Tibial nerve (tissue), 4 donors: ENCODE results near the gene AKT2. TPM values are rescaled to one million over a fixed set of nuclear protein-coding genes. Genes with fewer than 3 reads are reported as not detected.

Experiments
- DNase-seq, 2 donors: peaks; one replicate each; pipeline ENCODE4 v3.0.0-alpha.2; 2019; ENCODE audit warnings: low spot score in 2 of 2
- H3K27ac ChIP-seq, 4 donors: fragments of 200-600 bp; sonication (generic) in 3 of 4; one replicate each; pipeline ENCODE4 v1.5.1; 2017 to 2019; ENCODE audit warnings: mild to moderate bottlenecking in 1 of 4
- H3K27me3 ChIP-seq, 2 donors: fragments of 200-600 bp; sonication (generic) in 1 of 2; one replicate each; pipeline versions ENCODE4 v1.5.1 to v1.6.0; 2017 to 2019
- H3K36me3 ChIP-seq, 3 donors: fragments of 200-600 bp; sonication (generic); one replicate each; pipeline ENCODE4 v1.5.1; 2018 to 2019
- H3K4me1 ChIP-seq, 4 donors: fragments of 200-600 bp; sonication (generic) in 3 of 4; one replicate each; pipeline ENCODE4 v1.5.1; 2017 to 2019
- H3K4me3 ChIP-seq, 4 donors: fragments of 200-600 bp; sonication (generic) in 3 of 4; one replicate each; pipeline ENCODE4 v1.5.1; 2017 to 2019; ENCODE audit warnings: mild to moderate bottlenecking in 1 of 4, moderate library complexity in 1 of 4
- H3K9me3 ChIP-seq, 4 donors: fragments of 200-600 bp; sonication (generic) in 3 of 4; one replicate each; pipeline ENCODE4 v1.5.1; 2017 to 2019
- CTCF ChIP-seq, 5 experiments: fragments of 200-600 bp in 3 of 5; fragments of 450-650 bp in 2 of 5; sonication (generic) in 3 of 5; IDR thresholded peaks; one replicate each; pipeline ENCODE4 v1.5.1; 2016 to 2019; ENCODE audit warnings: antibody characterized with exemption in 5 of 5, mild to moderate bottlenecking in 3 of 5, moderate library complexity in 2 of 5
- EP300 ChIP-seq, 2 donors: sonication (generic); formaldehyde crosslinking; IDR thresholded peaks; one replicate each; pipeline ENCODE4 v1.6.1; 2017; ENCODE audit warnings: antibody characterized with exemption in 2 of 2, mild to moderate bottlenecking in 1 of 2
- POLR2A ChIP-seq, 2 donors: fragments of 450-650 bp; IDR thresholded peaks; one replicate each; pipeline ENCODE4 v1.6.1; 2017; ENCODE audit warnings: antibody characterized with exemption in 2 of 2, mild to moderate bottlenecking in 2 of 2, moderate library complexity in 2 of 2
- WGBS, 2 donors: methylation state at CpG; one replicate each; pipeline ENCODE4 v1.1.5; 2018; 5-methylcytosine and 5-hydroxymethylcytosine counted together
- total RNA-seq, 4 donors: library from RNA; depleted of rRNA; stranded (reverse); fragments of >200 nt; gene quantifications; one replicate each; pipeline ENCODE4 v1.1.0, GENCODE V29; 2016

Gene AKT2
- total RNA-seq, 4 donors from 2014 or later, result 93.3 to 161 (median 121) TPM

DNA sequence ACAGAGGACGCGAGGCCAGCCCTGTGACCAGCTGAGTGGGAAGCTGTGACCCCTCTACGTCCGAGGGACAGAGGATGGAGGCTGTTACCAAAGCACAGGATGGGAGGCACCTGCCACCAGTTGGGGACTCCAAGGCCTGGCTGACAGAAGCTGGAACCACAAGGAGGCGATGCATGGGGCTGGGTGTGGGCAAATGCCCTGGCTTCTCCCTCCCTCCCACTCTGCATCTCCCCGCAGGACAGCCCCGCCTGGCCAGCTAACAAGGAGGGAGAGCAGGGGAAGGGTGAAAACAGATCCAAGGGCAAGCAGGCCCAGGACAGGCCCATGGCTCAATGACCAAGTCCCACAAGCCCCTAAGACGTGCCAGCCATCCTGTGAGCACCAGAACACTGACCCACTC is 28.6 kb downstream of the AKT2 start:
- H3K27ac ChIP-seq, result no peak overlapping the region
- H3K27me3 ChIP-seq, result no peaks in the 10 kb centered on the region
- peaks cover 0 to 18% (median 2%) of the 10 kb centered on the region in 4 donors for H3K4me1 ChIP-seq
- WGBS, 2 donors, result 81 to 93% methylated on average over 6 to 8 of the region's 8 CpGs
- no peak overlapping the region for H3K4me3 ChIP-seq
- DNase-seq, result no peak
- TF ChIP-seq POLR2A (IDR thresholded peaks at IDR 0.05), result no peak
- TF ChIP-seq EP300 (IDR thresholded peaks at IDR 0.05), result no peak
- TF ChIP-seq CTCF (IDR thresholded peaks at IDR 0.05), result no peak
- H3K9me3 ChIP-seq, result no peaks in the 10 kb centered on the region
- peaks cover 0 to 44% (median 10%) of the 10 kb centered on the region in 3 donors for H3K36me3 ChIP-seq

DNA sequence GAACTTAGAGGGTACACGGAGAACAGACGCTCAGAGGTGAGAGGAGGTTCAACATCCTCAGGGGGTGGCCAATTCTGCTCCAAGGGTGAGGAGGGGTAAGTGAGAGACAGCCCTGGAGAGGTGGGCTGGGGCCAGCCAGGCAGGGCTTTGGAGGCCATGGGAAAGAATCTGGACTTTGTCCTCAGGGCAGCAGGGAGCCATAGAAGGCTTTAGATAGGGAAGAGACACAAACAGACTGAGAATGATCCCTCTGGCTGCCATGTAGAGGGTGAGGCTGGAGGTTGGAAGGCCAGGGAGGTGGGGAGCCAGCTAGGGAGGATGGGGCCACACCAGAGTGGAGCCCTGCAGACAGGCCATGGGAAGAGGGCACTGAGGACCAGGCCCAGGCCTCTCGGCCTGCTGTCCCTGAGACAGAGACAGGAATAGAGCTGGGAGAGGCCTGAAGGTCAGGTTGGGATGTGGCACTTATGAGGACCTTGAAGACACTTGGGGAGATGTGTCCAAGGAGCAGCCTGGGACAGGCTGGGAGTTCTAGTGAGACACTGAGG is 29.5 kb downstream of the AKT2 start:
- Histone ChIP-seq H3K27ac (no peak overlapping the region), H3K27me3 (no peaks in the 10 kb centered on the region), H3K4me1 (peaks cover 0 to 18% (median 2%) of the 10 kb centered on the region in 4 donors), H3K36me3 (peaks cover 0 to 48% (median 10%) of the 10 kb centered on the region in 3 donors), H3K9me3 (no peaks in the 10 kb centered on the region), H3K4me3 (no peak overlapping the region)
- WGBS, 2 donors, result 75 to 86% methylated on average over 3 of the region's 3 CpGs
- no peak for DNase-seq
- TF ChIP-seq CTCF (IDR thresholded peaks at IDR 0.05) (no peak), EP300 (IDR thresholded peaks at IDR 0.05) (no peak), POLR2A (IDR thresholded peaks at IDR 0.05) (no peak)

GRCh38 chr19:40254714-40255418 is 30.3 kb downstream of the AKT2 start:
- H3K27me3 ChIP-seq, result no peaks in the 10 kb centered on the region
- peaks cover 0 to 18% (median 2%) of the 10 kb centered on the region in 4 donors for H3K4me1 ChIP-seq
- no peak overlapping the region for H3K4me3 ChIP-seq
- H3K9me3 ChIP-seq, result no peaks in the 10 kb centered on the region
- H3K27ac ChIP-seq, result no peak overlapping the region
- peaks cover 0 to 56% (median 10%) of the 10 kb centered on the region in 3 donors for H3K36me3 ChIP-seq
- 93 to 94% methylated on average over 13 to 16 of the region's 16 CpGs for WGBS, 2 donors
- no peak for DNase-seq
- TF ChIP-seq CTCF (IDR thresholded peaks at IDR 0.05), result no peak
- TF ChIP-seq EP300 (IDR thresholded peaks at IDR 0.05), result no peak
- no peak for TF ChIP-seq POLR2A (IDR thresholded peaks at IDR 0.05)

DNA sequence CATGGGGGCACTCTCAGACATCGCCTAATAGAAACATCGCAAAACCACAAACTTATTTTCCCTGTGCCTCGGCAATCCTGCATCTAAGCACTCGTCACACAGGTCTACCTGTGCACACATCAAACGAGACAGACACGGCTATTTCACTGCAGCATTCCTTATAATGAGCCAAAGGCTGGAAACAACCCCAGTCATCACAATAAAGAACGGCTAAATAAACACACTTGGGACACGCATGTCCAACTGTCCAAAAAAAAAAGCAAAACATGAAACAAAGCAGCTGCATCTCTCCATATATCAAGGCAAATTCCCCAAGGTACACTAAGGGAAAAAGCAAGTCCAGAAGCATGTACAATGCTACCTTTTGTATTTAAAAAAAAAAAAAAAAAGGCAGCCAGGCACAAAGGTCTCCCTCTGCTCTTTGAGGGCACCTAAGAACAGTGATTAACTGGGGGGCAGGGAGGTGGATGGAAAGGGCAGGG is 31.5 kb downstream of the AKT2 start:
- H3K4me3 ChIP-seq, result no peak overlapping the region
- H3K27me3 ChIP-seq, result no peaks in the 10 kb centered on the region
- TF ChIP-seq POLR2A (IDR thresholded peaks at IDR 0.05) (no peak), EP300 (IDR thresholded peaks at IDR 0.05) (no peak), CTCF (IDR thresholded peaks at IDR 0.05) (no peak)
- H3K36me3 ChIP-seq, result peaks cover 0 to 61% (median 10%) of the 10 kb centered on the region in 3 donors
- WGBS, 2 donors, result 64 to 73% methylated on average over 8 of the region's 8 CpGs
- DNase-seq, result no peak
- peaks cover 0 to 21% (median 2%) of the 10 kb centered on the region in 4 donors for H3K4me1 ChIP-seq
- H3K27ac ChIP-seq, result no peak overlapping the region
- no peaks in the 10 kb centered on the region for H3K9me3 ChIP-seq

GRCh38 chr19:40252395-40252794 is 32.8 kb downstream of the AKT2 start:
- Histone ChIP-seq H3K27ac (no peak overlapping the region), H3K4me3 (no peak overlapping the region), H3K27me3 (no peaks in the 10 kb centered on the region), H3K9me3 (no peaks in the 10 kb centered on the region), H3K36me3 (peaks cover 0 to 61% (median 10%) of the 10 kb centered on the region in 3 donors), H3K4me1 (peaks cover 0 to 31% (median 2%) of the 10 kb centered on the region in 4 donors)
- DNase-seq, result no peak
- no peak for TF ChIP-seq CTCF (IDR thresholded peaks at IDR 0.05)
- TF ChIP-seq EP300 (IDR thresholded peaks at IDR 0.05), result no peak
- no peak for TF ChIP-seq POLR2A (IDR thresholded peaks at IDR 0.05)
- 83% methylated on average over 7 of the region's 7 CpGs for WGBS, 2 donors
